Endothelial cell of umbilical vein (primary cell): ENCODE results near the gene DDX59. TPM values are rescaled to one million over a fixed set of nuclear protein-coding genes. Genes with fewer than 3 reads are reported as not detected.

Experiments
- BruUV-seq: library from RNA; stranded (reverse); fragments of 400-500 nt; replicated peaks from 2 replicates; lab custom pipeline; 2021; lab: Mats Ljungman, UMichigan
- CTCF ChIA-PET: fragments of 300-600, 350-600 bp; sonication (Branson Sonifier 250); formaldehyde crosslinking; loops from one replicate; lab custom pipeline; 2021; ENCODE audit warnings: antibody characterized with exemption, inconsistent platforms; lab: Charles Lee
- POLR2A ChIA-PET: fragments of 300-600, 350-600 bp; sonication (Branson Sonifier 250); formaldehyde crosslinking; loops from one replicate; lab custom pipeline; 2021; ENCODE audit warnings: antibody characterized with exemption, inconsistent platforms; lab: Charles Lee
- DNase-seq: peaks from one replicate; pipeline ENCODE4 v3.0.0-alpha.2; 2011; ENCODE audit warnings: low read depth, low spot score
- FAIRE-seq: peaks from 2 replicates; lab custom pipeline; 2011; peaks lifted over from hg19 to GRCh38; lab: Jason Lieb, UNC
- H2AFZ ChIP-seq: 2 replicates; pipeline ENCODE4 v1.6.0; 2012; ENCODE audit warnings: low read depth, low read length, control low read depth, inconsistent platforms
- H3K27ac ChIP-seq: 2 replicates; pipeline ENCODE4 v1.5.1; 2011; ENCODE audit warnings: low read depth, mild to moderate bottlenecking, control low read depth, low read length, moderate library complexity; ENCODE audit not compliant: insufficient read depth
- H3K27me3 ChIP-seq, 2 experiments: 2 replicates each; pipeline versions ENCODE4 v1.6.0 to v1.6.1; 2011; ENCODE audit warnings: low read length in 2 of 2, mixed read lengths in 1 of 2; ENCODE audit not compliant: control insufficient read depth in 2 of 2, insufficient read depth in 2 of 2
- H3K36me3 ChIP-seq, 2 experiments: 2 replicates in 1 of 2; 3 replicates in 1 of 2; pipeline ENCODE4 v1.5.1; 2011; ENCODE audit warnings: low read length in 2 of 2, mild to moderate bottlenecking in 1 of 2, moderate library complexity in 1 of 2; ENCODE audit not compliant: control insufficient read depth in 2 of 2, insufficient read depth in 2 of 2; ENCODE audit errors: extremely low read depth in 1 of 2
- H3K4me1 ChIP-seq: 3 replicates; pipeline ENCODE4 v1.5.1; 2011; ENCODE audit warnings: mild to moderate bottlenecking, low read length; ENCODE audit not compliant: control insufficient read depth, insufficient read depth; ENCODE audit errors: extremely low read depth
- H3K4me2 ChIP-seq: 2 replicates; pipeline ENCODE4 v1.6.1; 2011; ENCODE audit warnings: low read length, control low read depth, mixed read lengths; ENCODE audit not compliant: insufficient read depth
- H3K4me3 ChIP-seq, 3 experiments: fragments of 200-600 bp in 1 of 3; sonication (generic), shearing (Covaris generic) in 1 of 3; replicated peaks in 1 of 3; 2 replicates each; pipeline ENCODE4 v1.5.1; 2011 to 2016; ENCODE audit warnings: control low read depth in 3 of 3, low read length in 3 of 3, mild to moderate bottlenecking in 2 of 3, inconsistent platforms in 1 of 3, low read depth in 1 of 3, moderate library complexity in 1 of 3; ENCODE audit not compliant: insufficient read depth in 1 of 3
- H3K79me2 ChIP-seq: 2 replicates; pipeline ENCODE4 v1.6.0; 2012; ENCODE audit warnings: low read length, inconsistent platforms; ENCODE audit not compliant: control insufficient read depth, insufficient read depth
- H3K9ac ChIP-seq: replicated peaks from 2 replicates; pipeline ENCODE3; 2011; ENCODE audit warnings: low read length, control low read depth; ENCODE audit not compliant: insufficient read depth; ENCODE audit errors: extremely low read depth
- H3K9me1 ChIP-seq: replicated peaks from 3 replicates; pipeline ENCODE4 v1.6.0; 2011; ENCODE audit warnings: mild to moderate bottlenecking, low read length; ENCODE audit not compliant: control insufficient read depth, insufficient read depth; ENCODE audit errors: extremely low read depth
- H3K9me3 ChIP-seq: replicated peaks from 2 replicates; pipeline ENCODE4 v1.5.1; 2012; ENCODE audit warnings: low read length, inconsistent platforms; ENCODE audit not compliant: control insufficient read depth, insufficient read depth
- H4K20me1 ChIP-seq: replicated peaks from 2 replicates; pipeline ENCODE3; 2011; ENCODE audit warnings: mild to moderate bottlenecking, low read length; ENCODE audit not compliant: control insufficient read depth, insufficient read depth; ENCODE audit errors: extremely low read depth
- CTCF ChIP-seq, 2 donors: IDR thresholded peaks; 1 replicate in 1 of 2; 2 replicates in 1 of 2; pipeline ENCODE4 v1.5.1; 2011; ENCODE audit warnings: low read length in 2 of 2, mild to moderate bottlenecking in 2 of 2, moderate library complexity in 2 of 2, control low read depth in 1 of 2, inconsistent platforms in 1 of 2, low read depth in 1 of 2; ENCODE audit not compliant: insufficient read depth in 1 of 2; ENCODE audit errors: extremely low read depth in 1 of 2
- EZH2 ChIP-seq: IDR thresholded peaks from 2 replicates; pipeline ENCODE4 v1.6.1; 2012; ENCODE audit warnings: borderline replicate concordance, low read depth, mild to moderate bottlenecking, moderate library complexity, low read length, inconsistent platforms; ENCODE audit not compliant: severe bottlenecking
- FOS ChIP-seq: IDR thresholded peaks from 2 replicates; pipeline ENCODE4 v1.6.1; 2011; ENCODE audit warnings: mild to moderate bottlenecking, low read length, moderate library complexity, borderline replicate concordance; ENCODE audit not compliant: insufficient read depth
- GATA2 ChIP-seq: IDR thresholded peaks from 2 replicates; pipeline ENCODE4 v1.7.0; 2011; ENCODE audit warnings: low read depth, mild to moderate bottlenecking, moderate library complexity, mixed read lengths, low read length; ENCODE audit not compliant: insufficient read length, insufficient read depth
- JUN ChIP-seq: IDR thresholded peaks from 2 replicates; pipeline ENCODE4 v1.6.1; 2011; ENCODE audit warnings: borderline replicate concordance, low read depth; ENCODE audit not compliant: insufficient read length, insufficient read depth
- MAX ChIP-seq: IDR thresholded peaks from 2 replicates; pipeline ENCODE4 v1.6.1; 2011; ENCODE audit not compliant: insufficient read depth, insufficient read length
- MYC ChIP-seq: IDR thresholded peaks from one replicate; pipeline ENCODE4 v1.6.1; 2011; ENCODE audit warnings: mild to moderate bottlenecking, low read depth, low read length
- POLR2A ChIP-seq: IDR thresholded peaks from 2 replicates; pipeline ENCODE4 v1.6.1; 2012; ENCODE audit warnings: low read depth, mild to moderate bottlenecking, control low read depth, low read length
- POLR2AphosphoS5 ChIP-seq: IDR thresholded peaks from 2 replicates; pipeline ENCODE4 v1.6.1; 2012; ENCODE audit warnings: low read depth, mild to moderate bottlenecking, control low read depth, low read length, moderate library complexity; ENCODE audit not compliant: insufficient read depth
- dilution Hi-C: fragments of 300-500 bp; cut with MboI; formaldehyde crosslinking; loops from one replicate; pipeline ENCODE4 v1.15.0; 2019; ENCODE audit warnings: low sequenced_read_pairs; ENCODE audit not compliant: extremely low pct_ligation_motif_present
- intact Hi-C: fragments of 100-400 bp; cut with micrococcal nuclease; formaldehyde crosslinking; loops from one replicate; pipeline ENCODE4 v1.10.0; 2022
- polyA plus RNA-seq, 4 experiments: library from polyadenylated mRNA; depleted of rRNA in 3 of 4; stranded (reverse) in 3 of 4; unstranded in 1 of 4; fragments of >200 nt; gene quantifications; 2 replicates each; pipeline versions ENCODE4 v1.2.1 to v1.2.3, GENCODE V29; 2011 to 2012; ENCODE audit warnings: missing spikeins in 1 of 4
- total RNA-seq: library from RNA; stranded (reverse); gene quantifications from 2 replicates; pipeline ENCODE4 v1.2.3, GENCODE V29; 2021

The DDX59 gene
- total and polyA plus RNA-seq, 2 donors (not counting 3 experiments of a cell fraction or from before 2014, with no cell fraction given), result 8.1 to 17.7 TPM

- no peak for FAIRE-seq
- no peak overlapping the region for H3K9ac ChIP-seq
- TF ChIP-seq POLR2AphosphoS5 (no peak), GATA2 (no peak), CTCF (IDR thresholded peaks at IDR 0.05; ENCODE audit: extremely low read depth in 1 of 2, insufficient read depth in 1 of 2, low read depth in 1 of 2, low read length in 2 of 2) (no peak), POLR2A (no peak), MAX (no peak)
- H3K9me1 ChIP-seq, result no peaks in the 10 kb centered on the region
- H3K4me1 ChIP-seq, result peaks cover 1% of the 10 kb centered on the region
- ChIA-PET POLR2A (interaction anchor here (1.5 kb wide), 1 partner anchor 9 kb away, joined by 5 read pairs; the partner anchor contains the start of gene DDX59), CTCF (interaction anchor here (1.0 to 2.0 kb wide), 4 partner anchors 9 to 211 kb away, joined by 3 to 7 read pairs (median 4); no protein-coding TSS in a partner anchor)
- no peak overlapping the region for H2AFZ ChIP-seq
- intact Hi-C loops, result no loop called here
- H4K20me1 ChIP-seq, result no peaks in the 10 kb centered on the region
- H3K4me3 ChIP-seq, result no peak overlapping the region
- dilution Hi-C loops, result no loop called here
- no peak for DNase-seq
- H3K9me3 ChIP-seq, result no peaks in the 10 kb centered on the region
- no peaks in the 10 kb centered on the region for H3K27me3 ChIP-seq
- peaks cover 14 to 15% of the 10 kb centered on the region in 2 experiments for H3K36me3 ChIP-seq
- BruUV-seq, result no TSS peak
- no peak overlapping the region for H3K4me2 ChIP-seq
- no peak overlapping the region for H3K27ac ChIP-seq
- peaks cover 3% of the 10 kb centered on the region for H3K79me2 ChIP-seq
Measured at GRCh38 chr1:200660719-200661118, 9.0 kb downstream of the DDX59 start.

- dilution Hi-C loops (no loop called here), intact Hi-C loops (no loop called here)
- ChIA-PET POLR2A (no interaction called here), CTCF (interaction anchor here (1.3 to 1.5 kb wide), 2 partner anchors 37 to 100 kb away, joined by 3 to 7 read pairs; no protein-coding TSS in a partner anchor)
- BruUV-seq, result no TSS peak
- Histone ChIP-seq H3K27ac (no peak overlapping the region), H3K9me3 (no peaks in the 10 kb centered on the region), H3K27me3 (no peaks in the 10 kb centered on the region), H3K79me2 (peaks cover 2% of the 10 kb centered on the region), H3K36me3 (peaks cover 16 to 19% of the 10 kb centered on the region in 2 experiments), H3K4me2 (no peak overlapping the region), H3K9ac (no peak overlapping the region), H2AFZ (no peak overlapping the region), H3K4me1 (no peaks in the 10 kb centered on the region), H3K9me1 (no peaks in the 10 kb centered on the region), H4K20me1 (no peaks in the 10 kb centered on the region), H3K4me3 (no peak overlapping the region)
- DNase-seq, result no peak
- TF ChIP-seq JUN, result no peak
- no peak for TF ChIP-seq CTCF (IDR thresholded peaks at IDR 0.05; ENCODE audit: extremely low read depth in 1 of 2, insufficient read depth in 1 of 2, low read depth in 1 of 2, low read length in 2 of 2)
- TF ChIP-seq POLR2AphosphoS5, result no peak
- no peak for TF ChIP-seq MYC
- TF ChIP-seq GATA2, result no peak
- TF ChIP-seq POLR2A, result no peak
- TF ChIP-seq FOS, result no peak
- no peak for TF ChIP-seq MAX
- TF ChIP-seq EZH2, result no peak
- no peak for FAIRE-seq
Measured at GRCh38 chr1:200659269-200659668, 10.4 kb downstream of the DDX59 start.
